Transverse colon (tissue), 4 donors: ENCODE measurements around the gene CLEC5A. TPM values are rescaled to one million over a fixed set of nuclear protein-coding genes. Genes with fewer than 3 reads are reported as not detected.

ENCODE experiments used
- DNase-seq: peaks from one replicate; pipeline ENCODE4 v3.0.0-alpha.2; 2019
- H3K27ac ChIP-seq, 4 donors: fragments of 200-600 bp; sonication (generic); 2 replicates each; pipeline ENCODE4 v1.5.1; 2016 to 2018; ENCODE audit warnings: inconsistent platforms in 4 of 4
- H3K27me3 ChIP-seq: fragments of 200-600 bp; sonication (generic); 2 replicates; pipeline ENCODE4 v1.5.1; 2017; ENCODE audit warnings: inconsistent platforms
- H3K36me3 ChIP-seq, 4 donors: fragments of 200-600 bp; sonication (generic); 2 replicates each; pipeline ENCODE4 v1.5.1; 2017 to 2019; ENCODE audit warnings: inconsistent platforms in 4 of 4
- H3K4me1 ChIP-seq, 4 donors: fragments of 200-600 bp; sonication (generic); 2 replicates each; pipeline ENCODE4 v1.5.1; 2017 to 2020; ENCODE audit warnings: inconsistent platforms in 4 of 4
- H3K4me3 ChIP-seq, 4 donors: fragments of 200-600 bp; sonication (generic); 1 replicate in 1 of 4; 2 replicates in 3 of 4; pipeline versions ENCODE4 v1.5.1 to v1.6.1; 2017 to 2019; ENCODE audit warnings: inconsistent platforms in 4 of 4
- H3K9me3 ChIP-seq, 2 donors: fragments of 200-600 bp; sonication (generic); 2 replicates each; pipeline ENCODE4 v1.5.1; 2017 to 2019; ENCODE audit warnings: inconsistent platforms in 2 of 2
- EP300 ChIP-seq: sonication (generic); formaldehyde crosslinking; IDR thresholded peaks from one replicate; pipeline ENCODE4 v1.6.1; 2017; ENCODE audit warnings: antibody characterized with exemption, low read depth
- POLR2A ChIP-seq: fragments of 450-650 bp; IDR thresholded peaks from one replicate; pipeline ENCODE4 v1.6.1; 2016; ENCODE audit warnings: antibody characterized with exemption, mild to moderate bottlenecking, moderate library complexity
- POLR2AphosphoS5 ChIP-seq, 3 donors: sonication (generic); formaldehyde crosslinking; IDR thresholded peaks; one replicate each; pipeline ENCODE4 v1.6.1; 2016; ENCODE audit warnings: antibody characterized with exemption in 3 of 3
- WGBS, 2 donors: methylation state at CpG; one replicate each; pipeline ENCODE4 v1.1.5; 2018; ENCODE audit warnings: low coverage in 1 of 2; 5-methylcytosine and 5-hydroxymethylcytosine counted together
- in situ Hi-C, 4 donors: fragments of 200-750 bp; cut with MboI; loops; one replicate each; pipeline versions ENCODE4 v1.15.0 to v1.15.1; 2017; ENCODE audit warnings: low sequenced_read_pairs in 3 of 4, low pct_ligation_motif_present in 1 of 4, low pct_unique_long_range_greater_than_20kb in 1 of 4
- intact Hi-C: fragments of 100-400 bp; cut with DNase I; formaldehyde crosslinking; loops from one replicate; pipeline ENCODE4 v1.15.1; 2023; ENCODE audit warnings: low total_unique reads
- total RNA-seq, 4 donors: library from RNA; depleted of rRNA; stranded (reverse); fragments of >200 nt; gene quantifications; one replicate each; pipeline ENCODE4 v1.1.0, GENCODE V29; 2016
- TF ChIP-seq, protein P1 (sequence below), 5 experiments: fragments of 200-600 bp in 3 of 5; fragments of 450-650 bp in 2 of 5; sonication (generic) in 3 of 5; IDR thresholded peaks; 1 replicate in 2 of 5; 2 replicates in 3 of 5; pipeline ENCODE4 v1.5.1; 2016 to 2017; ENCODE audit warnings: antibody characterized with exemption in 5 of 5, inconsistent platforms in 3 of 5, mild to moderate bottlenecking in 2 of 5, moderate library complexity in 1 of 5

The CLEC5A gene
- total RNA-seq, 4 donors from 2014 or later, result 0.48 TPM; not detected in 3

DNA sequence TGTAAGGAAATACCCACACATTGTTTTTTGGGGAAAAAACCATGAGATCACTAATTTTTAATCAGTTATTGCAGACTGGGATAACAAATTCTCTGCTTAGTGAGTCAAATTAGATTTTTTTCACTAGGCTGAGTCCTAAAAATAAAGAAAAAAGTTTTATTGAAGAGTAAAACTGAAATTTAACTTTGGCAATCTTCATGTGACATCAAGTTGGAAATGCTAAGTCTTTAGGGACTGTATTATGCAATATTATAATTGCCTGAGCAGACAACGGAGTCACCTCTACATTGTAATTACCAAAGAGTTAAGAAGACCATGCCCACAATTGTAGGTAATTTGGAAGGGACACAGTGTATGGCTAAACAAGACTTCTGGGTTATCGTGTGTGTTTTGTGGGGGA is 2.2 kb upstream of the CLEC5A start:
- TF ChIP-seq, protein P1, sequence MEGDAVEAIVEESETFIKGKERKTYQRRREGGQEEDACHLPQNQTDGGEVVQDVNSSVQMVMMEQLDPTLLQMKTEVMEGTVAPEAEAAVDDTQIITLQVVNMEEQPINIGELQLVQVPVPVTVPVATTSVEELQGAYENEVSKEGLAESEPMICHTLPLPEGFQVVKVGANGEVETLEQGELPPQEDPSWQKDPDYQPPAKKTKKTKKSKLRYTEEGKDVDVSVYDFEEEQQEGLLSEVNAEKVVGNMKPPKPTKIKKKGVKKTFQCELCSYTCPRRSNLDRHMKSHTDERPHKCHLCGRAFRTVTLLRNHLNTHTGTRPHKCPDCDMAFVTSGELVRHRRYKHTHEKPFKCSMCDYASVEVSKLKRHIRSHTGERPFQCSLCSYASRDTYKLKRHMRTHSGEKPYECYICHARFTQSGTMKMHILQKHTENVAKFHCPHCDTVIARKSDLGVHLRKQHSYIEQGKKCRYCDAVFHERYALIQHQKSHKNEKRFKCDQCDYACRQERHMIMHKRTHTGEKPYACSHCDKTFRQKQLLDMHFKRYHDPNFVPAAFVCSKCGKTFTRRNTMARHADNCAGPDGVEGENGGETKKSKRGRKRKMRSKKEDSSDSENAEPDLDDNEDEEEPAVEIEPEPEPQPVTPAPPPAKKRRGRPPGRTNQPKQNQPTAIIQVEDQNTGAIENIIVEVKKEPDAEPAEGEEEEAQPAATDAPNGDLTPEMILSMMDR (IDR thresholded peaks at IDR 0.05), result no peak
- TF ChIP-seq POLR2A (no peak), EP300 (no peak), POLR2AphosphoS5 (IDR thresholded peaks at IDR 0.05) (no peak)
- H3K27me3 ChIP-seq, result no peaks in the 10 kb centered on the region
- intact Hi-C loops, result no loop called here
- WGBS, 2 donors, result 58 to 71% methylated on average over 2 of the region's 2 CpGs
- H3K36me3 ChIP-seq, result no peaks in the 10 kb centered on the region
- H3K27ac ChIP-seq, result no peak overlapping the region
- in situ Hi-C loops, result no loop called here
- no peak overlapping the region for H3K4me3 ChIP-seq
- H3K9me3 ChIP-seq, result no peaks in the 10 kb centered on the region
- no peak for DNase-seq
- no peaks in the 10 kb centered on the region for H3K4me1 ChIP-seq

DNA sequence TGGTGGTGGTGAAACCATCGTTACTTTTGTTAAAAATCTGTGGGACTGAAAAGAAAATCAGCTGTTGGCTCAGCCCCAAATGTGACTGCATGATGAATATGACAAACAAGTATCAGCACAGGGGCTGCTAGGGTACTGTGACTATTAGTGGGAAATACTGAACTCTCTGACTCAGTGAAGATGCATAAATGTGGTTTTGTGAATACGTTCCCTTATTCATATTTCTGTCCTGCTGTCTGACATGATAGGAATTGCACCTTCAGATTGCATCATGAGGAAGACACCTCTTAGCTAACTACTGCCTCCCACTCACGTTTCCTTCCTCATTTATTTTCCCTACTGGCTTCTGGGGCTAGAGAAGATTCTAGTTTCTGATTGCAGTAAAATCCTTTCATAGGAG is 1.4 kb downstream of the CLEC5A start:
- no peaks in the 10 kb centered on the region for H3K27me3 ChIP-seq
- TF ChIP-seq, protein P1 (IDR thresholded peaks at IDR 0.05), result no peak
- TF ChIP-seq EP300 (no peak), POLR2A (no peak), POLR2AphosphoS5 (IDR thresholded peaks at IDR 0.05) (no peak)
- in situ Hi-C loops, result no loop called here
- no peaks in the 10 kb centered on the region for H3K36me3 ChIP-seq
- H3K4me1 ChIP-seq, result no peaks in the 10 kb centered on the region
- no peak overlapping the region for H3K4me3 ChIP-seq
- DNase-seq, result no peak
- H3K27ac ChIP-seq, result no peak overlapping the region
- WGBS, 2 donors, result 49 to 54% methylated on average over 3 of the region's 3 CpGs
- intact Hi-C loops, result no loop called here
- H3K9me3 ChIP-seq, result peaks cover 0 to 4% of the 10 kb centered on the region in 2 donors

DNA sequence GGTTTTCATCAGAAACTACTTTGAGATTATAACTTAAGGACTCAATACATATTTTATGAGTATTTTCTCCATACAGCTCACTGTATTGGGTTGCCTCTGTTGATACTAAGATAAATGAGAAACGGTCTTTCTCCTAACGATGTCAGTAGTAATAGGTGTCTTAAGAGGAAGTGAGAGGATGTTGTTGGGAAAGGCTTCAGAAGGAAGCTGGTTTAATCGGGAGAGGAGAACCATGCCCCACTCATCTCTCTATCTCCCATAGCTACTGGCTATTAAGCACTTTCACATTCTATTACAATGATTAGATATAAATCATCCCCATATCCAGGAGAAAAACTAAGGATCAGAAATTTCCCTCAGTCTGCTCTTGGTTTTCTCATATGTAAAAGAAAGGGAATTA is 2.0 kb downstream of the CLEC5A start:
- Histone ChIP-seq H3K4me1 (no peaks in the 10 kb centered on the region), H3K36me3 (no peaks in the 10 kb centered on the region), H3K27ac (no peak overlapping the region), H3K4me3 (no peak overlapping the region), H3K27me3 (no peaks in the 10 kb centered on the region), H3K9me3 (peaks cover 0 to 4% of the 10 kb centered on the region in 2 donors)
- DNase-seq, result no peak
- 69 to 83% methylated on average over 3 of the region's 3 CpGs for WGBS, 2 donors
- intact Hi-C loops (no loop called here), in situ Hi-C loops (no loop called here)
- TF ChIP-seq, protein P1 (IDR thresholded peaks at IDR 0.05), result no peak
- TF ChIP-seq EP300, result no peak

DNA sequence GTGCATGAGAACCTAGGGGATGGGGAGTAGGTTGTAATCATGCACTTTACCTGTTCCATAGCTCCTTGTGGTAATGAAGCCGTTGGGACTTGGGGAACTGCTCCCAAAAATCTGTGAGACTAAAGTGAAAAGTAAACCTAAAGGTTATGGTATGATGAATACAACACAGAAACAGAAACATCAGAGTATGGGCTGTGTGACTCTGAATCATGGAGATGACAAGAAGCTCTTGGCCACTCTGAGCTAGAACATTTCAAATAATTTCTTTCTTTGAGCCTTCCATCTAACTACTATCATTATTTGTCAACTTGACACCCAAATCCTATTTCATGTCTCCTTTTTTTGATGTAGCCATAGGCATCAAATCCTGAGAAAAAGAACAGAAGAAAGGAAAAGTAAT is 2.9 kb downstream of the CLEC5A start:
- H3K4me3 ChIP-seq, result no peak overlapping the region
- in situ Hi-C loops (no loop called here), intact Hi-C loops (no loop called here)
- no peaks in the 10 kb centered on the region for H3K4me1 ChIP-seq
- 40 to 55% methylated on average over 1 of the region's 1 CpG for WGBS, 2 donors
- H3K9me3 ChIP-seq, result peaks cover 0 to 4% of the 10 kb centered on the region in 2 donors
- no peak for TF ChIP-seq POLR2AphosphoS5 (IDR thresholded peaks at IDR 0.05)
- TF ChIP-seq EP300, result no peak
- TF ChIP-seq, protein P1 (IDR thresholded peaks at IDR 0.05), result no peak
- no peak for TF ChIP-seq POLR2A
- no peak overlapping the region for H3K27ac ChIP-seq
- H3K27me3 ChIP-seq, result no peaks in the 10 kb centered on the region
- H3K36me3 ChIP-seq, result no peaks in the 10 kb centered on the region
- no peak for DNase-seq
